Thyroid gland (tissue), 4 donors: ENCODE measurements around the gene SF1. TPM values are rescaled to one million over a fixed set of nuclear protein-coding genes. Genes with fewer than 3 reads are reported as not detected.

Experiments used
- DNase-seq, 2 donors: peaks; one replicate each; pipeline ENCODE4 v3.0.0-alpha.2; 2019
- H3K27ac ChIP-seq, 3 donors: fragments of 200-600 bp; sonication (generic); 1 replicate in 2 of 3; 2 replicates in 1 of 3; pipeline ENCODE4 v1.5.1; 2016 to 2019; ENCODE audit warnings: mild to moderate bottlenecking in 1 of 3, moderate library complexity in 1 of 3
- H3K27me3 ChIP-seq: fragments of 200-600 bp; sonication (generic); one replicate; pipeline ENCODE4 v1.5.1; 2019
- H3K36me3 ChIP-seq, 2 donors: fragments of 200-600 bp; sonication (generic); one replicate each; pipeline ENCODE4 v1.5.1; 2016 to 2019
- H3K4me1 ChIP-seq, 2 donors: fragments of 200-600 bp; sonication (generic); one replicate each; pipeline ENCODE4 v1.5.1; 2017 to 2019
- H3K4me3 ChIP-seq, 3 donors: fragments of 200-600 bp; sonication (generic); replicated peaks in 1 of 3; 1 replicate in 2 of 3; 2 replicates in 1 of 3; pipeline ENCODE4 v1.5.1; 2016; ENCODE audit warnings: mild to moderate bottlenecking in 1 of 3
- H3K9me3 ChIP-seq: fragments of 200-600 bp; sonication (generic); one replicate; pipeline ENCODE4 v1.5.1; 2017
- POLR2A ChIP-seq, 2 donors: fragments of 450-650 bp; IDR thresholded peaks; one replicate each; pipeline ENCODE4 v1.6.1; 2017; ENCODE audit warnings: antibody characterized with exemption in 2 of 2, mild to moderate bottlenecking in 2 of 2, moderate library complexity in 1 of 2
- WGBS, 2 donors: methylation state at CpG; one replicate each; pipeline ENCODE4 v1.1.5; 2017; 5-methylcytosine and 5-hydroxymethylcytosine counted together
- intact Hi-C: fragments of 100-400 bp; cut with DNase I; formaldehyde crosslinking; loops from one replicate; pipeline ENCODE4 v1.15.1; 2023
- total RNA-seq, 4 donors: library from RNA; depleted of rRNA; stranded (reverse); fragments of >200 nt; gene quantifications; one replicate each; pipeline ENCODE4 v1.2.3, GENCODE V29; 2016
- TF ChIP-seq, protein P1 (sequence below), 6 experiments: fragments of 200-600 bp in 3 of 6; fragments of 450-650 bp in 3 of 6; sonication (generic) in 3 of 6; IDR thresholded peaks; one replicate each; pipeline ENCODE4 v1.5.1; 2016 to 2019; ENCODE audit warnings: antibody characterized with exemption in 6 of 6, mild to moderate bottlenecking in 2 of 6, inconsistent platforms in 1 of 6, moderate library complexity in 1 of 6

Gene SF1
- total RNA-seq, 4 donors from 2014 or later = 171 to 419 (median 297) TPM

DNA sequence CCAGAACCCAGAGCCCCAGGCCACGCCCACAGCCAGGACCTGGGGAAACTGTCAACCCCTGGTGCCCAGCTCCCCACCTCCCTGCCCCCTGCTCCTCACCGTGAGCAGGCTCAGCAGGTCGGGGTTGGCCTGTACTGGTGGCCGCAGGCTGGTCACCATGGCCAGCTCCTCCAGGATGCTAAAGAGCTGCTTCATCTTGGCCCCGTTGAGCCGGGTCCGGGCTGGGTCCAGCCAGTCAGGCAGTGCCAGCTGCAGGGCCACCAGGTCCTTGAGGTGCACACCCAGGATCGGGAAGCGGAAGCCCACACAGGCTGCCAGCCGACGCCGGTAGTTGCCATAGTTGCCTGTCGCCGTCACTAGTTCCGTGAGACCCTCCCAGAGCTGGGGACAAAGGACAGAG lies 41.7 kb downstream of the SF1 start:
- TF ChIP-seq, protein P1, sequence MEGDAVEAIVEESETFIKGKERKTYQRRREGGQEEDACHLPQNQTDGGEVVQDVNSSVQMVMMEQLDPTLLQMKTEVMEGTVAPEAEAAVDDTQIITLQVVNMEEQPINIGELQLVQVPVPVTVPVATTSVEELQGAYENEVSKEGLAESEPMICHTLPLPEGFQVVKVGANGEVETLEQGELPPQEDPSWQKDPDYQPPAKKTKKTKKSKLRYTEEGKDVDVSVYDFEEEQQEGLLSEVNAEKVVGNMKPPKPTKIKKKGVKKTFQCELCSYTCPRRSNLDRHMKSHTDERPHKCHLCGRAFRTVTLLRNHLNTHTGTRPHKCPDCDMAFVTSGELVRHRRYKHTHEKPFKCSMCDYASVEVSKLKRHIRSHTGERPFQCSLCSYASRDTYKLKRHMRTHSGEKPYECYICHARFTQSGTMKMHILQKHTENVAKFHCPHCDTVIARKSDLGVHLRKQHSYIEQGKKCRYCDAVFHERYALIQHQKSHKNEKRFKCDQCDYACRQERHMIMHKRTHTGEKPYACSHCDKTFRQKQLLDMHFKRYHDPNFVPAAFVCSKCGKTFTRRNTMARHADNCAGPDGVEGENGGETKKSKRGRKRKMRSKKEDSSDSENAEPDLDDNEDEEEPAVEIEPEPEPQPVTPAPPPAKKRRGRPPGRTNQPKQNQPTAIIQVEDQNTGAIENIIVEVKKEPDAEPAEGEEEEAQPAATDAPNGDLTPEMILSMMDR (IDR thresholded peaks at IDR 0.05) = no peak
- no peak for TF ChIP-seq POLR2A (IDR thresholded peaks at IDR 0.05)
- no peaks in the 10 kb centered on the region for H3K4me1 ChIP-seq
- no peaks in the 10 kb centered on the region for H3K36me3 ChIP-seq
- 88 to 95% methylated on average over 3 to 8 of the region's 15 CpGs for WGBS, 2 donors
- H3K27me3 ChIP-seq = no peaks in the 10 kb centered on the region
- no peak overlapping the region for H3K27ac ChIP-seq
- intact Hi-C loops = no loop called here
- no peak for DNase-seq
- no peaks in the 10 kb centered on the region for H3K9me3 ChIP-seq
- no peak overlapping the region for H3K4me3 ChIP-seq

GRCh38 chr11:64735725-64736259 lies 42.5 kb downstream of the SF1 start:
- Histone ChIP-seq H3K27me3 (no peaks in the 10 kb centered on the region), H3K27ac (no peak overlapping the region), H3K4me1 (no peaks in the 10 kb centered on the region), H3K4me3 (no peak overlapping the region), H3K36me3 (no peaks in the 10 kb centered on the region), H3K9me3 (no peaks in the 10 kb centered on the region)
- TF ChIP-seq POLR2A (IDR thresholded peaks at IDR 0.05) = no peak
- TF ChIP-seq, protein P1 (IDR thresholded peaks at IDR 0.05) = no peak
- no peak for DNase-seq
- intact Hi-C loops = no loop called here
- 86 to 87% methylated on average over 3 to 8 of the region's 9 CpGs for WGBS, 2 donors

DNA sequence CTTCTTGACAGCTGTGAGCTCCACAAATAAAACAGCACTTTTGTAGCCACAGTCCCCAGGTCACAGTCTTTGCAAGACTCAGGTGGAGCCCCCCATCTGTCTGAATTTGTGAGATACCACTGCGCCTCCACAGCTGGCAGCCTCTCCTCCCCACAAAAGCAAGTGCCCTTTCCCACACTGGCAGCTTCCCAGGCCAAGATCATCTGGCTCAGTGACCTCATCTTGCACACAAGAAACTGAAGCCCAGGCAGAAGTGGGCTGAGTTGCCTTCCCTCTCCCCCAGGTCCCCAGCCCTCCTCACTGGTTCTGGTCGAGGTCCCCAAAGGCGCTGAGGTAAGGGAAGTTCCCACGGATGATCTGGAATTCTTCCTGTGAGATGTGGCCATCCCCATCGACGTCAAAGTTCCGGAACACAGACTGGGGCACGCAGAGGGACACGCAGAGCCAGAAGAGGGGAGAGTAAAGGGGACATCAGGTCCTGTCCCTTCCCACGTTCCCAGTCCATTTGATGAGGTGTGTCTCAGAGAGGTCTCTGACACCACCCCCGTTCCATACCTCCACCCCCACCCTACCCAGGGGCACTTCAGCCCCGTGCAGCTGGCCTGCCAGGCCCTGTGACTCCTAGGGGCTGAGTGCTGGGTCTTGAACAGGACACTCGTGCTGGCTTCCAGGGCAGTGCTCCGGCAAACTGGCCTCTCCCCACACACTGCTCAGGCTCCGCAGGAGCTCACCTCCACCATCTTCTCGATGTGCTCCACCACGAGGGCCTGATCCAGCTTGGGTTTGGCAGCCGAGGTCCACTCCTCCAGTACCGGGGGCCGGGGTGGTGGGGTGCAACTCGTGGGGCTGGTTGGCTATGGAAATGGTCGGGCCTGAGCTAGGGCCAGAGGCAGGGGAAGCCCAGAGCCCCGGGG lies 43.3 kb downstream of the SF1 start:
- intact Hi-C loops = no loop called here
- H3K4me3 ChIP-seq = no peak overlapping the region
- TF ChIP-seq POLR2A (IDR thresholded peaks at IDR 0.05) = no peak
- TF ChIP-seq, protein P1 (IDR thresholded peaks at IDR 0.05) = no peak
- H3K27me3 ChIP-seq = no peaks in the 10 kb centered on the region
- no peaks in the 10 kb centered on the region for H3K4me1 ChIP-seq
- no peak overlapping the region for H3K27ac ChIP-seq
- no peak for DNase-seq
- no peaks in the 10 kb centered on the region for H3K36me3 ChIP-seq
- 81 to 87% methylated on average over 19 to 21 of the region's 23 CpGs for WGBS, 2 donors
- H3K9me3 ChIP-seq = no peaks in the 10 kb centered on the region

DNA sequence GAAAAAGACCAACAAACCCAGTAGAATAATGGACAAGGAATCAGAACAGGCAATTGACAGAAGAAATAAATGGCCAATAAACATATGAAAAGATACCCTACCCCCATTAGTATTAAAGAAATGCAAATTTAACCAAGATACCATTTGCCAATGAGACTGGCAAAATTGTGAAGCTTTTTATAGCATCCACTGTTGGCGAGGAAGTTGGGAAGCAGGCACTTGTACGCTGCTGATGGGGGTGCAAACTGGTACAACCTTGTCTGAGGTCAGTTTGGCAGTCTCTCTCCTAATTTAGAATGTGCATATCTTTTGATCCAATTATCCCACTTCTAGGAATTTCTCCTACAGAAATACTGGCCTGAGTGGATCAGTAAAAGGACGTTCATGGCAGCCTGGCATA lies 46.7 kb downstream of the SF1 start:
- H3K4me3 ChIP-seq = no peak overlapping the region
- no peaks in the 10 kb centered on the region for H3K36me3 ChIP-seq
- intact Hi-C loops = no loop called here
- no peaks in the 10 kb centered on the region for H3K27me3 ChIP-seq
- no peaks in the 10 kb centered on the region for H3K4me1 ChIP-seq
- no peak for TF ChIP-seq POLR2A (IDR thresholded peaks at IDR 0.05)
- TF ChIP-seq, protein P1 (IDR thresholded peaks at IDR 0.05) = no peak
- no peaks in the 10 kb centered on the region for H3K9me3 ChIP-seq
- no peak overlapping the region for H3K27ac ChIP-seq
- no peak for DNase-seq
- 87 to 95% methylated on average over 3 of the region's 3 CpGs for WGBS, 2 donors

GRCh38 chr11:64729851-64730382 lies 48.4 kb downstream of the SF1 start:
- intact Hi-C loops = no loop called here
- Histone ChIP-seq H3K4me1 (no peaks in the 10 kb centered on the region), H3K36me3 (no peaks in the 10 kb centered on the region), H3K4me3 (no peak overlapping the region), H3K27me3 (no peaks in the 10 kb centered on the region), H3K27ac (no peak overlapping the region), H3K9me3 (no peaks in the 10 kb centered on the region)
- TF ChIP-seq, protein P1 (IDR thresholded peaks at IDR 0.05) = no peak
- TF ChIP-seq POLR2A (IDR thresholded peaks at IDR 0.05) = no peak
- peak; percentile 23 to 41 for DNase-seq
- WGBS, 2 donors = 30 to 34% methylated on average over 15 to 16 of the region's 21 CpGs
